ENCODE measurements around the gene MRPL38. TPM values are rescaled to one million over a fixed set of nuclear protein-coding genes. Genes with fewer than 3 reads are reported as not detected.

Gene MRPL38
- total RNA-seq, 5 donors from 2014 or later (not counting 1 experiment from before 2014, with no cell fraction given), result 116 to 170 (median 144) TPM

- POLR2A ChIA-PET, result no interaction called here
- DNase-seq, result no peak
- Mint-ChIP-seq H3K27me3 (no peaks in the 10 kb centered on the region), H3K36me3 (peaks cover 25% of the 10 kb centered on the region), H3K27ac (no peak overlapping the region), H3K4me1 (peaks cover 32 to 44% (median 38%) of the 10 kb centered on the region in 3 donors), H3K9me3 (no peaks in the 10 kb centered on the region), H3K4me3 (no peak overlapping the region)
- CTCF ChIA-PET, result interaction anchor here (0.7 to 1.6 kb wide), 3 partner anchors 9 to 27 kb away, joined by 3 read pairs; no protein-coding TSS in a partner anchor
- no peak for ATAC-seq (replicated peaks in 1 of 4)
- no peak overlapping the region for H3K27ac ChIP-seq (ENCODE audit: low read length)
- no peaks in the 10 kb centered on the region for H3K27me3 ChIP-seq (replicated peaks in 1 of 2; ENCODE audit: control insufficient read depth in 2 of 2, extremely low read depth in 1 of 2, insufficient read depth in 2 of 2, low read length in 1 of 2)
- WGBS (ENCODE audit: insufficient coverage), result 97% methylated on average over 6 of the region's 11 CpGs
- peaks cover 10 to 44% of the 10 kb centered on the region in 2 experiments for H3K4me1 ChIP-seq (ENCODE audit: control insufficient read depth in 1 of 2, extremely low read depth in 1 of 2, insufficient read depth in 2 of 2, low read length in 2 of 2)
- no peak overlapping the region for H3K4me3 ChIP-seq (ENCODE audit: control insufficient read depth in 1 of 2, extremely low read depth in 1 of 2, low read length in 1 of 2)
- H3K36me3 ChIP-seq (ENCODE audit: control insufficient read depth in 2 of 2, extremely low read depth in 1 of 2, insufficient read depth in 1 of 2, low read length in 1 of 2), result peaks cover 15 to 64% of the 10 kb centered on the region in 2 donors
- no peaks in the 10 kb centered on the region for H3K9me3 ChIP-seq
Measured at GRCh38 chr17:75849279-75849646, 55.4 kb downstream of the MRPL38 start.

Other genes with a start within 250 kb of the MRPL38 start
- 10 to 100 TPM; 38.0 to 75.0 (median 61.9) TPM for gene RECQL5, start 237.7 kb downstream of the MRPL38 start, total RNA-seq
- gene SAP30BP, start 237.5 kb downstream of the MRPL38 start, total RNA-seq, result 100 to 1,000 TPM; 124 to 191 (median 128) TPM
- gene ITGB4, start 183.4 kb downstream of the MRPL38 start, total RNA-seq, result 1 to 10 TPM in 4 of 5 donors, under 1 TPM in 1; 0.68 to 1.6 (median 1.5) TPM
- gene GALK1, start 139.7 kb downstream of the MRPL38 start, total RNA-seq, result 10 to 100 TPM in 4 of 5 donors, 1 to 10 TPM in 1; 8.4 to 35.7 (median 26.7) TPM
- gene UNK, start 120.1 kb downstream of the MRPL38 start, total RNA-seq, result 10 to 100 TPM; 37.1 to 50.3 (median 39.2) TPM
- gene UNC13D, start 60.5 kb downstream of the MRPL38 start, total RNA-seq, result 100 to 1,000 TPM; 148 to 191 (median 180) TPM
- gene WBP2, start 49.5 kb downstream of the MRPL38 start, total RNA-seq, result 100 to 1,000 TPM in 3 of 5 donors, 10 to 100 TPM in 2; 91.4 to 158 (median 138) TPM
- 10 to 100 TPM in 3 of 5 donors, 1 to 10 TPM in 2; 2.6 to 24.6 (median 18.3) TPM for gene TRIM47, start 26.3 kb downstream of the MRPL38 start, total RNA-seq
- 10 to 100 TPM; 22.1 to 52.2 (median 45.9) TPM for gene TRIM65, start 7.9 kb downstream of the MRPL38 start, total RNA-seq
- 10 to 100 TPM; 25.7 to 45.3 (median 41.5) TPM for gene FBF1, start 36.2 kb upstream of the MRPL38 start, total RNA-seq
- gene ACOX1, start 74.3 kb upstream of the MRPL38 start, total RNA-seq, result 10 to 100 TPM; 17.6 to 33.8 (median 29.1) TPM
- 10 to 100 TPM; 12.8 to 15.3 (median 14.3) TPM for gene TEN1, start 74.4 kb upstream of the MRPL38 start, total RNA-seq
- 10 to 100 TPM in 1 of 5 donors, 1 to 10 TPM in 4; 7.5 to 12.1 (median 9.0) TPM for gene CDK3, start 96.0 kb upstream of the MRPL38 start, total RNA-seq
- 1 to 10 TPM in 1 of 5 donors, under 1 TPM in 4; 0.58 to 1.0 (median 0.72) TPM for gene EVPL, start 122.4 kb upstream of the MRPL38 start, total RNA-seq
- gene SRP68, start 167.6 kb upstream of the MRPL38 start, total RNA-seq, result 10 to 100 TPM; 71.9 to 81.6 (median 78.9) TPM
- 1 to 10 TPM in 1 of 5 donors, under 1 TPM in 2, not detected in 2; 0.20 to 1.3 (median 0.73) TPM for gene GALR2, start 169.9 kb upstream of the MRPL38 start, total RNA-seq
- gene ZACN, start 174.3 kb upstream of the MRPL38 start, total RNA-seq, result 1 to 10 TPM in 1 of 5 donors, under 1 TPM in 3, not detected in 1; 0.20 to 1.6 (median 0.31) TPM
- 100 to 1,000 TPM; 119 to 181 (median 156) TPM for gene EXOC7, start 198.9 kb upstream of the MRPL38 start, total RNA-seq
- 1 to 10 TPM in 4 of 5 donors, under 1 TPM in 1; 0.99 to 3.0 (median 1.7) TPM for gene FOXJ1, start 236.4 kb upstream of the MRPL38 start, total RNA-seq